Fibroblast of peridontal ligament (primary cell): Measurements from ENCODE around the gene CNOT10.
"Not testable (repeated sequence)": the region's sequence is repeated elsewhere in the genome, so short reads cannot be mapped to it uniquely, and the experiment has no call there.

ENCODE experiments used
- DNase-seq: peaks from one replicate; pipeline ENCODE4 v3.0.0-alpha.2; 2010; ENCODE audit errors: extremely low read depth

The CNOT10 gene

GRCh38 chr3:32686713-32687112, 1.7 kb downstream of the CNOT10 start:
- DNase-seq = no peak

DNA sequence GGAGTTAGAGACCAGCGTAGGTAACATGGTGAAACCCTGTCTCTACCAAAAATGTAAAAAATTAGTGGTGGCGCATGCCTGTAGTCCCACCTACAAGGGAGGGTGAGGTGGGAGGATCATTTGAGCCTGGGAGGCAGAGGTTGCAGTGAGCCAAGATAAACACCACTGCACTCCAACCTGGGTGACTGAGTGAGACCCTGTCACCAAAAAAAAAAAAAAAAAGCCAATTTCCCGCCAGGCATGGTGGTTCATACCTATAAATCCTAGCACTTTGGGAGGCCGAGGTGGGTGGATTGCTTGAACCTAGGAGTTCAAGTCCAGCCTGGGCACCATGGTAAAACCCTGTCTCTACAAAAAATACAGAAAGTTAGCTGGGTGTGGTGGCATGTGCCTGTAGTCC, 6.9 kb downstream of the CNOT10 start:
- DNase-seq = no peak

- DNase-seq = no peak
These were observed 11.5 kb downstream of the CNOT10 start for GRCh38 chr3:32696523-32696922.

DNA sequence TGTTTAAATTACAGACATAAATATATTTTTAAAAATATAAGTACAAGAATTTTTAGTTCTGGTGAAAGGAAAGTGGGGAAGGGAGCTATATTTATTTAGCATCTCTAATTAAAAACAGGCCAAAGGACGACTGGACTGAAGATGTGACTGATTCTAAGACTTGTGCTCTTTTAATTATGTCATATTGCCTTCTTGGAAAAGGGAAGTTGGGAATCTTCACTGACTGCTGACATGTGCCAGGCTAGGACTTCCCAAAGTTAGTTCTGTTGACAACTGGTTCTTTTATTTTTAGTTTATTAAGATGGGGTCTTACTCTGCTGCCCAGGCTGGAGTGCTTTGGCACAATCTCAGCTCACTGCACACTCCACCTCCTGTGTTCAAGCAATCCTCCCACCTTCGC, 13.5 kb downstream of the CNOT10 start:
- DNase-seq = no peak

DNA sequence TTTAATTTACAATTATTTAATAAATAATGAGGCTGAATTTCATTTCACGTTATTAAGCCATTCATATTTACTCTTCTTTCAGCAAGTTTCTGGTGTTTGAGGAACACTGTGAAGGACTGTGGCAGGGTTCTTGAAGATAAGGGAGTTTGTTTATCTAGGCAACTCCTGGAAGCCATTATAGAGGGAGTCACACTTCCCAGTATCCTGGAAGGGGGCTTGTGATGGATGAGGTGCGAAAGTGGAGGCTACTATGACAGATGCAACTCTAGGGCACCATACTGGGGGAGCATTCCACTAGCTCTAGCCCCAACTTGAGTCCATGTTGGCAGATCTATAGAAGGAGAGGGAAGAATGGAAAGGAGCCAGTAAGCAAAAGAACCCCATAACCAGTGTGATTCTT, 14.4 kb downstream of the CNOT10 start:
- DNase-seq = no peak

DNA sequence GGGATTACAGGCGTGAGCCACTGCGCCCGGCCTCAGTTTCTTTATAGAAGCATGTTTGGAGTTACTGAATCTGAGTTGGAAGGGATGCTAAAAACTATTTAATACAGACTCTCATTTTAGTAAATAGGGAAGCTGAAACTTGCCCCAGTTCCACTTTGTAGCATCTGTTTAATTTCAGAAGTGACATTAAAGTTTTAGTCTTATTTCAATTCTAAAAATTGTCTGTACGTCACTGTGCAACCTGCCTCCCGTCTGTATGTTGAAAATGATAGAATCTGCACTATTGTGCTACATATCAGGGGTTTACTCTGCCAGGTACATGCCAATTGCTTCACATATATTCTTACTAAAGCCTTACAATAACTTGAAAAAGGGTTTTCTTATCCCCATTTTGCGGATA, 15.3 kb downstream of the CNOT10 start:
- DNase-seq = no peak

GRCh38 chr3:32703491-32703972, 18.5 kb downstream of the CNOT10 start:
- peak; percentile 60 for DNase-seq

DNA sequence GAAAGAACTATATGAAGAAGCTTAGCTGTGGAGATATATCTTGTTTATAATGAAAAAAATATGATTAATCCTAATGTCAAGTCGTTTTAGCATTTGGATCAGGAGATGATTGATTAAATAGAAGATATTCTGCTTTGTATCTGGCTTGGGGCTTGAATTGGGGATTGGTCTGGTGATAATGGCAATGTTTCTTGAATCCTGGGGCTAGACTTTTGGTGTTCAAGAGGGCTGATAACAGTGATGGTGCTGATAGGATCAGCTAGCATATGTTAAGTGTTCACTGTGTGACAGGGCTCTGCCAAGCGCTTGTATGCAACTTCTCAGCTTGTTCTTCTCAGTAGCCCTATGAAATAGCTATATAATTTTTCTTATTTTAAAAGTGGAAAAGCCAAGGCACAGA, 20.2 kb downstream of the CNOT10 start:
- no peak for DNase-seq

- peak; percentile 53 for DNase-seq
These were observed 21.5 kb downstream of the CNOT10 start for GRCh38 chr3:32706348-32707025.

GRCh38 chr3:32707026-32707370, 22.0 kb downstream of the CNOT10 start:
- DNase-seq = no peak

DNA sequence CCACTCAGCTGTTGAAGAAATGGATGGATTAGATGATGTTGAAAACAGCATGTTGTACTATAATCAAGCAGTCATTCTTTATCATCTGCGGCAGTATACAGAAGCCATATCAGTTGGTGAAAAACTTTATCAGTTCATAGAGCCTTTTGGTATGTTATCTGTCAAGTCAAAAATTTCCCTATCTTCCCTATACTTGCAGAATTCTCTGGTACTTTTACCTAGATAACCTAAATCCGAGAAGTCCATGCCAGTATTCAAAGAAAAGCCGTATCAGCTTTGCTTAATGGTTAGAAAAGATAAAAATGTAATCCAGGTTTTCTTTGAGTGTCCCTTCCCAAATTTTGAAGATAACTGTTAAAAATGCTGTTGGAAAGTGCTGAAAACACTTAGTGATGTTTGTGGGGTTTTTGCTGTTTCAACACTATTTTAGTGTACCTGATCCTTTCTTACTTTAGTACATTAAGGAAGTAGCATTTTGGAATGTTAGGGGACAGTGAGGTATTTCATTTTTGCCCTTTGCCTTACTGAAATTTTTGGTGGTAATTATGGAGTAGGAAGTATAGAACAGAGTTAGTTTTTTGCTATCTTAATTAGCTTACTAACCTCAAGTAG, 23.8 kb downstream of the CNOT10 start:
- DNase-seq = no peak

GRCh38 chr3:32709346-32709745, 24.4 kb downstream of the CNOT10 start:
- DNase-seq = no peak

GRCh38 chr3:32712506-32713055, 27.6 kb downstream of the CNOT10 start:
- DNase-seq = no peak

DNA sequence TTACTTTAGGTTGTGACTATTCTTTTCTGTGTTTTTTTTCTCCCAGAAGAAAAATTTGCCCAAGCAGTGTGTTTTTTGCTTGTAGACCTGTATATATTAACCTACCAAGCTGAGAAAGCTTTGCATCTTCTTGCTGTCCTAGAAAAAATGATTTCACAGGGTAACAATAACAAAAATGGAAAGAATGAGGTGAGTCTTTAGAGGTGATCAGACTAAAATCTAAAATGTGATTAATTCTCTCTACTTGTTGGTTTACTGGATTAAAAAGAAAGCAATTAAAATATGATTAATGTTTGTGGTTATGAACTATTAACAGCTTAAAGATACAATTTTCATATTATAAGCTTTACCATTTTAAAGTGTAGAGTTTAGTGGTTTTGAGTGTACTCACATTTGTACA, 28.2 kb downstream of the CNOT10 start:
- DNase-seq = no peak

- DNase-seq = no peak
These were observed 34.3 kb downstream of the CNOT10 start for GRCh38 chr3:32719335-32719734.

DNA sequence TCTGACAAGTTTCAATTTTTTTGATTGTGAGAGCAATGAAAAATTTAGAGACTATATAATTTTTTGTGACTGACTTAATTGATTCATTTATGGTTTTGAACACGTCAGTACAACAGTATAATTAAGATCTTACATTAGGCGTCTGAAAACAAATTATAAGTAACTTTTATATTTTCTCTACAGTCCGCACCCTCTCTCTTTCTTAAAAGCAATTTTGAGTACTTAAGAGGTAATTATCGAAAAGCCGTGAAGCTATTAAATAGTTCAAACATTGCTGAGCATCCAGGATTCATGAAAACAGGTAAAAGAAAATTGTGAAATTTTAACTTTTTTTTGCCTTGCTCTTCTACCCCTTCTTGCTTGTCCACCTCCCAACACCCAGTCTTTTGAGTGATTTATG, 34.9 kb downstream of the CNOT10 start:
- no peak for DNase-seq

- no peak for DNase-seq
These were observed 40.7 kb downstream of the CNOT10 start for GRCh38 chr3:32725721-32726120.

DNA sequence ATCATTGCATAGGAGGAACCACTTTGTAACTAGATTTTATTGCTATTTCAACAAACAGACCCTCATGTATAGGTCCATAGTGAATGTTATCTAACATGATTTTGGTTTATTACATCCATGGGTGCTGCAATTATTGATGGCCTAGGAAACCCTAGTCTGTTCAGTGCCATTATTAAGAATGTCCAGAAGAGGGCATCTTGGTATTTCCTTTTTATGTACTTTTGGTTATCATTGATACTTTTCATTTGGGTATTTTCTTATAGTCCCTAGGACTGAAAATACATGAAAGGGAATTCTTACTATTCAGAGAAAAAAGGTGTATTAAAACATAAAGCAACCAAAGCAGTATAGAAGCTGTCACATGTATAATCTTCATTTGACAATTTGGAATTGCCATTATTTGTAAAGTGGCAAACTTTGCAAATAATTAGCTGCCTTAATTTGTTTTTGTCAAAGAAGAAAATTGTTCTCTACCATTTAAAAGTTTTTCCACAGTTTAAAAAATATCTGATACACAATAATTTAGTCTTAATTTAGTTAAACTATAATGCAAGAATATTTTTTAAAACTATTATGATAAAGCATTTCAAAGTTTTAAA, 48.7 kb downstream of the CNOT10 start:
- peak; percentile 70 for DNase-seq

DNA sequence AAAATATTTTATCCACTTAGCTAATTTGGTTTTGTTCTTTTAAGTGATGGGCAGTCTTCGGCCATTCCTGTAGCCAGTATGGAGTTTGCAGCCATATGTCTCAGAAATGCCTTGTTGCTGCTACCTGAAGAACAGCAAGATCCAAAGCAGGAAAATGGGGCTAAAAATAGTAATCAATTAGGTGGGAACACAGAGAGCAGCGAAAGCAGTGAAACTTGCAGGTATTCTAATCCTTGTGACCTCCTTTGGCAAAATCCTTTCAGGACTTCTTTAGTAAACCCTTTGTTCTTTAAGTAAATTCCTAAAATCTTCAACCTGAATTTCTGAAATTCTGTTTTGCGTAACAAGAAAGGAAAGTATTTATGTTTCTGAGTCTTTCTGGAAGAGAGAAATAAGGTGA, 49.8 kb downstream of the CNOT10 start:
- DNase-seq = no peak

- DNase-seq = not testable (repeated sequence)
These were observed 58.5 kb downstream of the CNOT10 start for GRCh38 chr3:32743470-32743869.

- DNase-seq = peak; percentile 66
These were observed 58.9 kb downstream of the CNOT10 start for GRCh38 chr3:32743934-32744333.

DNA sequence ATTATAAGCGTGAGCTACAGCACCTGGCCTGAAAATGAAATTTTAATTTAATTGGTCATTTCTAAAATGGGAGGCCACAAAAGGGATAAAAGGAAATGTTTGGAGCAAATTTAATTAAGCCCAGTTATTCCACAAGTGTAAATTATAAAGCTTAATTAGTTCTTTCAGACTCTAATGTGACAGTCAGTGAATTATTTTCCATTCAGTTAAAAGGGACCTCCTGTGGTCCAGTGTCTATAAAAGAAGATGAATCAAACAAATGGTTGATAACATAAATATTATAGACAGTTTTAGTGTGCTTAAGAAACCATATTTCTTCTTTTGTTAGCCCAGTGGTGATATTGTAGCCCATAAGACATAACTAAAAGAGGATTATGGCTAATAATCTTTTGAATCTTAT, 66.4 kb downstream of the CNOT10 start:
- DNase-seq = no peak

GRCh38 chr3:32755761-32756160, 70.8 kb downstream of the CNOT10 start:
- DNase-seq = no peak
